Measurements from ENCODE around the gene MOBP. TPM values are rescaled to one million over a fixed set of nuclear protein-coding genes. Genes with fewer than 3 reads are reported as not detected.

Gene MOBP
- total and polyA plus RNA-seq, 2 of the 4 experiments (the other 2 are of a cell fraction): not detected

DNA sequence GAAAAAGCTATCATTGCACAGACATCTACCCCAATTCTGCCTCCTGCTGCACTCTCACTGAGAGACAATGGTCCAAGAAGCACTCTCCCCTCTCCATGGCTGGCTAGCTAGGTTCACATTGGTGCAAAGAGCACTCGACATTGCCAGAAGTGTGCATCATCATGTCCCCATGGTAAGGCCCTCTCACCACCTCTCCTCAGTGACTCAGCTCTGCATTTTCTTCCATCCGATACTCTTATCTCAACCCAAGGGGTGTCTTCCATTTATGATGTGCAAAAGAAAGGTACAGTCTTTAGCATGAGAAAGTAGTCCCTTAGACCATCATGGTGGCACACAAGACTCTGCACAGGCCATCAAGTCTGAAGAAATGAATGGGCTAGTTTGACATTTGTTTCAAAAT is 46.9 kb upstream of the MOBP start:
- POLR2A ChIA-PET (ENCODE audit: unreplicated experiment): no interaction called here
- H4K91ac ChIP-seq (ENCODE audit: insufficient read depth, low read depth, low read length): no peak overlapping the region

More for the DNA sequence above, 46.9 kb upstream of the MOBP start:
- Histone ChIP-seq H2BK120ac (ENCODE audit: low read depth, low read length) (no peak overlapping the region), H3K14ac (replicated peaks; ENCODE audit: low read depth, low read length) (no peak overlapping the region), H2AK5ac (ENCODE audit: low read depth, low read length) (no peak overlapping the region), H2BK20ac (ENCODE audit: low read depth, low read length) (no peak overlapping the region), H3K23ac (ENCODE audit: low read depth, low read length) (no peak overlapping the region), H3K27ac (ENCODE audit: insufficient read depth, low read length) (no peak overlapping the region), H3K9ac (ENCODE audit: low read depth, low read length) (no peak overlapping the region), H4K20me1 (ENCODE audit: insufficient read depth, low read length) (no peaks in the 10 kb centered on the region; the same call in 1 of the 2 replicates), H3K4me1 (ENCODE audit: control insufficient read depth, insufficient read depth, low read length) (no peaks in the 10 kb centered on the region), H2BK15ac (ENCODE audit: low read depth, low read length) (no peak overlapping the region), H3K9me1 (ENCODE audit: insufficient read depth, low read length) (no peaks in the 10 kb centered on the region; the same call in 1 of the 2 replicates), H3K27me3 (ENCODE audit: control insufficient read depth, insufficient read depth, low read length) (no peaks in the 10 kb centered on the region), H4K8ac (ENCODE audit: low read depth in 2 of 2, low read length in 2 of 2) (no peak overlapping the region), H3K56ac (ENCODE audit: extremely low read depth, insufficient read depth, low read length) (no peak overlapping the region), H3K4me3 (ENCODE audit: insufficient read depth, low read depth, low read length) (no peak overlapping the region), H3K9me3 (ENCODE audit: control insufficient read depth, insufficient read depth, low read length) (no peaks in the 10 kb centered on the region), H3K18ac (ENCODE audit: low read depth, low read length) (no peak overlapping the region), H2AFZ (replicated peaks; ENCODE audit: low read length, poor library complexity) (no peak overlapping the region), H3K4me2 (ENCODE audit: low read depth, low read length) (no peak overlapping the region), H3K4ac (ENCODE audit: low read depth, low read length) (no peak overlapping the region), H2AK9ac (replicated peaks; ENCODE audit: low read depth, low read length, poor library complexity) (no peak overlapping the region), H3K36me3 (ENCODE audit: control insufficient read depth, insufficient read depth, low read length) (no peaks in the 10 kb centered on the region), H4K5ac (ENCODE audit: low read depth, low read length) (no peak overlapping the region), H3K79me1 (ENCODE audit: low read depth in 1 of 2, low read length in 2 of 2) (no peaks in the 10 kb centered on the region), H2BK5ac (ENCODE audit: low read depth, low read length, poor library complexity, severe bottlenecking) (no peak overlapping the region)
- dilution Hi-C loops (cut with HindIII; ENCODE audit: low sequenced_read_pairs, unreplicated experiment) (no loop called here), in situ Hi-C loops (cut with MboI; ENCODE audit: low sequenced_read_pairs) (no loop called here), intact Hi-C loops (cut with micrococcal nuclease) (no loop called here)
- WGBS, 2 experiments (ENCODE audit: extremely low coverage in 2 of 2, insufficient read length in 1 of 2): 60% methylated on average over 1 of the region's 2 CpGs; no CpG with 5 or more reads in 1 of the 2 experiments
- ATAC-seq (ENCODE audit: low read depth) (no peak), DNase-seq (no peak)
- CTCF ChIA-PET: no interaction called here
- no TSS peak for BruUV-seq (replicated peaks)
- TF ChIP-seq FOS (IDR thresholded peaks at IDR 0.05; ENCODE audit: low read depth, low read length) (no peak), RFX5 (IDR thresholded peaks at IDR 0.05; ENCODE audit: low read depth, low read length) (no peak), SMC3 (IDR thresholded peaks at IDR 0.05; ENCODE audit: low read depth, low read length) (no peak), CHD1 (IDR thresholded peaks at IDR 0.05; ENCODE audit: low read depth, low read length) (no peak), MXI1 (IDR thresholded peaks at IDR 0.05; ENCODE audit: borderline replicate concordance, low read depth, low read length) (no peak), MAZ (IDR thresholded peaks at IDR 0.05; ENCODE audit: borderline replicate concordance, low read depth, low read length) (no peak), CEBPB (IDR thresholded peaks at IDR 0.05; ENCODE audit: low read depth, low read length) (no peak), RCOR1 (IDR thresholded peaks at IDR 0.05; ENCODE audit: insufficient replicate concordance, low read length) (no peak), BHLHE40 (IDR thresholded peaks at IDR 0.05; ENCODE audit: low read depth, low read length) (no peak), NFE2L2 (IDR thresholded peaks at IDR 0.05; ENCODE audit: low read depth, low read length) (no peak)
- TF ChIP-seq, protein P1, sequence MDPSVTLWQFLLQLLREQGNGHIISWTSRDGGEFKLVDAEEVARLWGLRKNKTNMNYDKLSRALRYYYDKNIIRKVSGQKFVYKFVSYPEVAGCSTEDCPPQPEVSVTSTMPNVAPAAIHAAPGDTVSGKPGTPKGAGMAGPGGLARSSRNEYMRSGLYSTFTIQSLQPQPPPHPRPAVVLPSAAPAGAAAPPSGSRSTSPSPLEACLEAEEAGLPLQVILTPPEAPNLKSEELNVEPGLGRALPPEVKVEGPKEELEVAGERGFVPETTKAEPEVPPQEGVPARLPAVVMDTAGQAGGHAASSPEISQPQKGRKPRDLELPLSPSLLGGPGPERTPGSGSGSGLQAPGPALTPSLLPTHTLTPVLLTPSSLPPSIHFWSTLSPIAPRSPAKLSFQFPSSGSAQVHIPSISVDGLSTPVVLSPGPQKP (IDR thresholded peaks at IDR 0.05; ENCODE audit: borderline replicate concordance, low read depth, low read length): no peak
- TF ChIP-seq, protein P2, sequence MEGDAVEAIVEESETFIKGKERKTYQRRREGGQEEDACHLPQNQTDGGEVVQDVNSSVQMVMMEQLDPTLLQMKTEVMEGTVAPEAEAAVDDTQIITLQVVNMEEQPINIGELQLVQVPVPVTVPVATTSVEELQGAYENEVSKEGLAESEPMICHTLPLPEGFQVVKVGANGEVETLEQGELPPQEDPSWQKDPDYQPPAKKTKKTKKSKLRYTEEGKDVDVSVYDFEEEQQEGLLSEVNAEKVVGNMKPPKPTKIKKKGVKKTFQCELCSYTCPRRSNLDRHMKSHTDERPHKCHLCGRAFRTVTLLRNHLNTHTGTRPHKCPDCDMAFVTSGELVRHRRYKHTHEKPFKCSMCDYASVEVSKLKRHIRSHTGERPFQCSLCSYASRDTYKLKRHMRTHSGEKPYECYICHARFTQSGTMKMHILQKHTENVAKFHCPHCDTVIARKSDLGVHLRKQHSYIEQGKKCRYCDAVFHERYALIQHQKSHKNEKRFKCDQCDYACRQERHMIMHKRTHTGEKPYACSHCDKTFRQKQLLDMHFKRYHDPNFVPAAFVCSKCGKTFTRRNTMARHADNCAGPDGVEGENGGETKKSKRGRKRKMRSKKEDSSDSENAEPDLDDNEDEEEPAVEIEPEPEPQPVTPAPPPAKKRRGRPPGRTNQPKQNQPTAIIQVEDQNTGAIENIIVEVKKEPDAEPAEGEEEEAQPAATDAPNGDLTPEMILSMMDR (conservative IDR thresholded peaks at IDR 0.05; ENCODE audit: low read depth, low read length): no peak
- TF ChIP-seq, protein P3, sequence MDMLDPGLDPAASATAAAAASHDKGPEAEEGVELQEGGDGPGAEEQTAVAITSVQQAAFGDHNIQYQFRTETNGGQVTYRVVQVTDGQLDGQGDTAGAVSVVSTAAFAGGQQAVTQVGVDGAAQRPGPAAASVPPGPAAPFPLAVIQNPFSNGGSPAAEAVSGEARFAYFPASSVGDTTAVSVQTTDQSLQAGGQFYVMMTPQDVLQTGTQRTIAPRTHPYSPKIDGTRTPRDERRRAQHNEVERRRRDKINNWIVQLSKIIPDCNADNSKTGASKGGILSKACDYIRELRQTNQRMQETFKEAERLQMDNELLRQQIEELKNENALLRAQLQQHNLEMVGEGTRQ (IDR thresholded peaks at IDR 0.05; ENCODE audit: low read depth, low read length): no peak
